ENCODE measurements around the gene HES1.

- TF ChIP-seq CTCF (IDR thresholded peaks at IDR 0.05; ENCODE audit: poor library complexity, severe bottlenecking) (no peak), MXI1 (conservative IDR thresholded peaks at IDR 0.05; ENCODE audit: poor library complexity, severe bottlenecking) (no peak), POLR2AphosphoS5 (IDR thresholded peaks at IDR 0.05) (no peak), SMC3 (conservative IDR thresholded peaks at IDR 0.05; ENCODE audit: poor library complexity) (no peak), RAD21 (conservative IDR thresholded peaks at IDR 0.05) (no peak), TAF1 (IDR thresholded peaks at IDR 0.05; ENCODE audit: low read depth) (no peak), EZH2 (IDR thresholded peaks at IDR 0.05; ENCODE audit: borderline replicate concordance, insufficient read depth, low read length, poor library complexity, severe bottlenecking) (no peak), EP300 (conservative IDR thresholded peaks at IDR 0.05; ENCODE audit: poor library complexity, severe bottlenecking) (no peak)
- TF ChIP-seq, protein P1, sequence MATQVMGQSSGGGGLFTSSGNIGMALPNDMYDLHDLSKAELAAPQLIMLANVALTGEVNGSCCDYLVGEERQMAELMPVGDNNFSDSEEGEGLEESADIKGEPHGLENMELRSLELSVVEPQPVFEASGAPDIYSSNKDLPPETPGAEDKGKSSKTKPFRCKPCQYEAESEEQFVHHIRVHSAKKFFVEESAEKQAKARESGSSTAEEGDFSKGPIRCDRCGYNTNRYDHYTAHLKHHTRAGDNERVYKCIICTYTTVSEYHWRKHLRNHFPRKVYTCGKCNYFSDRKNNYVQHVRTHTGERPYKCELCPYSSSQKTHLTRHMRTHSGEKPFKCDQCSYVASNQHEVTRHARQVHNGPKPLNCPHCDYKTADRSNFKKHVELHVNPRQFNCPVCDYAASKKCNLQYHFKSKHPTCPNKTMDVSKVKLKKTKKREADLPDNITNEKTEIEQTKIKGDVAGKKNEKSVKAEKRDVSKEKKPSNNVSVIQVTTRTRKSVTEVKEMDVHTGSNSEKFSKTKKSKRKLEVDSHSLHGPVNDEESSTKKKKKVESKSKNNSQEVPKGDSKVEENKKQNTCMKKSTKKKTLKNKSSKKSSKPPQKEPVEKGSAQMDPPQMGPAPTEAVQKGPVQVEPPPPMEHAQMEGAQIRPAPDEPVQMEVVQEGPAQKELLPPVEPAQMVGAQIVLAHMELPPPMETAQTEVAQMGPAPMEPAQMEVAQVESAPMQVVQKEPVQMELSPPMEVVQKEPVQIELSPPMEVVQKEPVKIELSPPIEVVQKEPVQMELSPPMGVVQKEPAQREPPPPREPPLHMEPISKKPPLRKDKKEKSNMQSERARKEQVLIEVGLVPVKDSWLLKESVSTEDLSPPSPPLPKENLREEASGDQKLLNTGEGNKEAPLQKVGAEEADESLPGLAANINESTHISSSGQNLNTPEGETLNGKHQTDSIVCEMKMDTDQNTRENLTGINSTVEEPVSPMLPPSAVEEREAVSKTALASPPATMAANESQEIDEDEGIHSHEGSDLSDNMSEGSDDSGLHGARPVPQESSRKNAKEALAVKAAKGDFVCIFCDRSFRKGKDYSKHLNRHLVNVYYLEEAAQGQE (IDR thresholded peaks at IDR 0.05; ENCODE audit: borderline replicate concordance), result no peak
These were observed 23.5 kb upstream of the HES1 start for GRCh38 chr3:194112120-194113106.

Measured in neural cell (in vitro differentiated cells).